Measurements from ENCODE around the gene CXCL3. TPM values are rescaled to one million over a fixed set of nuclear protein-coding genes. Genes with fewer than 3 reads are reported as not detected.

CXCL3 gene
- total RNA-seq, 4 donors from 2014 or later, result 1.5 TPM; not detected in 3

DNA sequence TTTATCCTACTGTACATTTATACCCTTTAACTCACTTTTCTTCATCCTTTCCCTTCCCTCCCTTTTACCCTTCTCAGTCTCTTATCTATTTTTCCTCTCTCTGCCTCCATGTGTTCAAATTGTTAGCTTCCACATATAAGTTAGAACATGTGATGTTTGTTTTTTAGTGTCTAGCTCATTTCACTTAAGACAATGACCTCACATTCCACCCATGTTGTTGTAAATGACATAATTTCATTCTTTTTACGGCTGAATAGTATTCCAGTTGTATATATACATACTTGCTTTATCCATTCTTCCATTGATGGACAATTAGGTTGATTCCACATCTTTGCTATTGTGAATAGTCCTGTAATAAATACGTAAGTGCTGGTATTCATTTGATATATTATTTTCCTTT, 7.3 kb upstream of the CXCL3 start:
- H3K27ac ChIP-seq, result no peak overlapping the region
- no peaks in the 10 kb centered on the region for H3K4me1 ChIP-seq
- no peaks in the 10 kb centered on the region for H3K27me3 ChIP-seq
- no peak overlapping the region for H3K4me3 ChIP-seq
- WGBS, 2 donors, result 87 to 92% methylated on average over 2 of the region's 2 CpGs
- no peaks in the 10 kb centered on the region for H3K36me3 ChIP-seq
- H3K9me3 ChIP-seq, result peaks cover 0 to 12% (median 1%) of the 10 kb centered on the region in 4 donors
- TF ChIP-seq CTCF (IDR thresholded peaks at IDR 0.05), result no peak
- TF ChIP-seq EP300 (IDR thresholded peaks at IDR 0.05), result no peak
- no peak for TF ChIP-seq POLR2A (IDR thresholded peaks at IDR 0.05)
- DNase-seq (ENCODE audit: low spot score in 2 of 2), result no peak

DNA sequence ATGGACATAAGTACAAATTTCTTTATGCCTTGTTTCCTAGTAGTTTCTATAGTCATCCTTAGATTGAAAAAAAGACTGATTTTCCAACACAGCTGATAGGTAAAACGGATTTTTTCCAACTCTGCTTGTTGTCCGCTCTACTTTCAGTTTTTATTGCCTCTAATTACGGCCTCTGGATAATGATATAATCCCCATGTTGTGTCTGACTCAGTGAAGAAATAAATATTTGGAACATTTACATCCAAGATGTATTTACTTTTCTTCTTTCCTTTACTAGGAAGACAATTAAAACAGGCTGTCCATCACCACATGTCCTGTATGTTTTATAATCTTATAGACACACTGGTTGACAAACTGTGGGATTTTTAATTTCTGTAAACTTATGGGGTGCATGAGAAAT, 6.8 kb upstream of the CXCL3 start:
- no peak overlapping the region for H3K4me3 ChIP-seq
- 64 to 66% methylated on average over 3 of the region's 3 CpGs for WGBS, 2 donors
- no peak for DNase-seq (ENCODE audit: low spot score in 2 of 2)
- TF ChIP-seq CTCF (IDR thresholded peaks at IDR 0.05) (no peak), POLR2A (IDR thresholded peaks at IDR 0.05) (no peak), EP300 (IDR thresholded peaks at IDR 0.05) (no peak)
- H3K27me3 ChIP-seq, result no peaks in the 10 kb centered on the region
- H3K36me3 ChIP-seq, result no peaks in the 10 kb centered on the region
- no peak overlapping the region for H3K27ac ChIP-seq
- H3K4me1 ChIP-seq, result no peaks in the 10 kb centered on the region
- peaks cover 0 to 12% (median 1%) of the 10 kb centered on the region in 4 donors for H3K9me3 ChIP-seq

DNA sequence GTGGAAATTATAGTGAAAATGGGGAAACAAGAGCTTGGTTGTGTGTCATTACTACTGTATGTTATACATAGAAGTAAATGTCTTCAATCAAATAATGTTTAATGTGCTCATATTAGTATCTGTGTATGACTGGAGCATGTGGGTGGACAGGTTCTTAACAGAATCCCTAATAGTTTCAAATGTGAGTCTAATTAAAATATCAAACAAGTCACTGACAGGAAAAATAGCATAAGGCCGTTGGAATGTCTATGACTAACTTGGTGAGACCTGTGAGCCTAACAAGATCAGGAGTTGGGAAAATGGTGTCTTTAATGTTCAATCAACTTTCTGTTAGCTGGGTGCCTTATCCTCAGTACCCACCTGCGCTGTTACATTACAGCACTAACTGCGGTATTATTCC, 6.2 kb upstream of the CXCL3 start:
- H3K4me3 ChIP-seq, result no peak overlapping the region
- TF ChIP-seq CTCF (IDR thresholded peaks at IDR 0.05), result no peak
- no peak for TF ChIP-seq EP300 (IDR thresholded peaks at IDR 0.05)
- no peak for TF ChIP-seq POLR2A (IDR thresholded peaks at IDR 0.05)
- peaks cover 0 to under 1% (median 0%) of the 10 kb centered on the region in 4 donors for H3K4me1 ChIP-seq
- H3K27me3 ChIP-seq, result no peaks in the 10 kb centered on the region
- H3K9me3 ChIP-seq, result peaks cover 0 to 12% (median 1%) of the 10 kb centered on the region in 4 donors
- WGBS, 2 donors, result 84 to 90% methylated on average over 3 of the region's 3 CpGs
- H3K27ac ChIP-seq, result no peak overlapping the region
- no peak for DNase-seq (ENCODE audit: low spot score in 2 of 2)
- H3K36me3 ChIP-seq, result no peaks in the 10 kb centered on the region

DNA sequence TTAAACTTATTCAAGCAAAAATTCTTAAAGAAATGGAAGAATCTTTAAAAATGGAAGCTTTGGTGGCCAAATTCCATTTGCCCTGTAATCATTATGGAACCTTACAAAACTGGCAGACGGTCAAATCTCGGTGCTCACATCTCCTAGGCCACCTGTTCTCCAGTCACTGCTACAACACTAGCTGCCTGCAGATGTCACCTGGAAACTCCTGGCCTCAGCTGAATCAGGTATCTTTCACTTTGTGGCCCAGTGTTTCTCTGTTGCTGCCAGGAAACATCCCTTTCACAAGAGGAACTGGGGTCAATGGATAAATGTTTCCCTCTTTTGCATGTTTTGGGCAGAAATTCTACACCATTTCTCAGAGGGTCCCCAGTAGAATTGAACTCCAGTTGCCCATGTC, 4.2 kb upstream of the CXCL3 start:
- Histone ChIP-seq H3K4me1 (peaks cover 0 to 5% (median 3%) of the 10 kb centered on the region in 4 donors), H3K27me3 (no peaks in the 10 kb centered on the region), H3K36me3 (no peaks in the 10 kb centered on the region), H3K9me3 (peaks cover 0 to 12% (median 1%) of the 10 kb centered on the region in 4 donors), H3K4me3 (no peak overlapping the region), H3K27ac (no peak overlapping the region)
- DNase-seq (ENCODE audit: low spot score in 2 of 2), result no peak
- 77 to 92% methylated on average over 2 of the region's 2 CpGs for WGBS, 2 donors
- no peak for TF ChIP-seq EP300 (IDR thresholded peaks at IDR 0.05)
- TF ChIP-seq CTCF (IDR thresholded peaks at IDR 0.05), result no peak
- no peak for TF ChIP-seq POLR2A (IDR thresholded peaks at IDR 0.05)

DNA sequence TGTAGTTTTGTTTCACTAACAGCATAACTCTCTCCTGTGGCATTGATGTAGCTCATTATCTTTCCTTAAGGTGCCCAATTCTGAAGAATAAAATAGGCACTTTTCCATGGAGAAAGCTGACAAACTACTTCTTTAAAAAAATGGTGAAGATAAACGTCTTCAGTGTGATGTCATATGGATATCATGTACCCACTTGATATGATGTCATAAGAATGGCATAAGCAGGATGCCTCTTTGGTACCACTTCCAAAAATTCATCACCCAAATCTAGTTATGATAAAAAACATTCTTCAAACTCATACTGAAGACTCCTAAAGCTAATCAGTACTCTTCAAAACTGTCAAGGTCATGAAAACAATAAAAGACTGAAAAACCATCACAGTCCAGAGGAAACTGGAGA, 2.9 kb upstream of the CXCL3 start:
- H3K9me3 ChIP-seq, result peaks cover 0 to 1% (median 0%) of the 10 kb centered on the region in 4 donors
- WGBS, 2 donors, result 21 to 35% methylated on average over 1 of the region's 1 CpG
- H3K36me3 ChIP-seq, result no peaks in the 10 kb centered on the region
- H3K27me3 ChIP-seq, result no peaks in the 10 kb centered on the region
- TF ChIP-seq POLR2A (IDR thresholded peaks at IDR 0.05) (no peak), EP300 (IDR thresholded peaks at IDR 0.05) (no peak), CTCF (IDR thresholded peaks at IDR 0.05) (no peak)
- no peak overlapping the region for H3K4me3 ChIP-seq
- no peak overlapping the region for H3K27ac ChIP-seq
- H3K4me1 ChIP-seq, result peaks cover 0 to 9% (median 3%) of the 10 kb centered on the region in 4 donors
- DNase-seq (ENCODE audit: low spot score in 2 of 2), result no peak

All from tibial nerve (tissue), 4 donors.